Measurements from ENCODE around the gene REC8.

REC8 gene

DNA sequence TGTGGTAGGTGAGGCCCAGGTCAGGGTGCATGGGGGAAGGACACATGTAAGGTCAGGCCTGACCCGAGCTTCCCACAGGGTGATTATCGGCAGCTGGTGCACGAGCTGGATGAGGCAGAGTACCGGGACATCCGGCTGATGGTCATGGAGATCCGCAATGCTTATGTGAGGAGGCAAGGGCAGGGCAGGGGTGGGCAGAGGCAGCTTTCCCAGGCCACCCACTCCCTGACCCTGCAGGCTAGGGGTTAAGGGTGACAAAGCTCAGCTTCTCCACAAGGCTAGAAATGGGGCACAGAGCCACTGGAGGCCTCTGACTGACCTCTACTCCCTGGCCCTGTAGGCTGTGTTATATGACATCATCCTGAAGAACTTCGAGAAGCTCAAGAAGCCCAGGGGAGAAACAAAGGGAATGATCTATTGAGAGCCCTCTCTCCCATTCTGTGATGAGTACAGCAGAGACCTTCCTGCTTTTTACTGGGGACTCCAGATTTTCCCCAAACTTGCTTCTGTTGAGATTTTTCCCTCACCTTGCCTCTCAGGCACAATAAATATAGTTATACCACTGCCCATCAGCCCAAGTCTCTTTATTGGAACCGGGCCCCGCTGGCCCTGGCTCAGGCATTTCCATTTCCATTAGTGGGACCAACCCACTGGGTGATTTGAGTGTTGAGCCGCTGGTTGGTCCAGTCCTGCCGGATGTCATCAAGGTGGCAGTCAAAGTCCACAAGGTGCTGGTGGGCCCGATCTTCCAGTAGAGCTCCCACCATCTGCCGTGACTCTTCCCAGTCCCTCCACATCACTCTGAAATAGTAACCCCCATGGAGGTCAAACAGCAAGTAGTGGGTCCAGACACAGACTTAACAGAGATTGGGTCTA lies 33.2 kb upstream of the REC8 start:
- no peak for DNase-seq

DNA sequence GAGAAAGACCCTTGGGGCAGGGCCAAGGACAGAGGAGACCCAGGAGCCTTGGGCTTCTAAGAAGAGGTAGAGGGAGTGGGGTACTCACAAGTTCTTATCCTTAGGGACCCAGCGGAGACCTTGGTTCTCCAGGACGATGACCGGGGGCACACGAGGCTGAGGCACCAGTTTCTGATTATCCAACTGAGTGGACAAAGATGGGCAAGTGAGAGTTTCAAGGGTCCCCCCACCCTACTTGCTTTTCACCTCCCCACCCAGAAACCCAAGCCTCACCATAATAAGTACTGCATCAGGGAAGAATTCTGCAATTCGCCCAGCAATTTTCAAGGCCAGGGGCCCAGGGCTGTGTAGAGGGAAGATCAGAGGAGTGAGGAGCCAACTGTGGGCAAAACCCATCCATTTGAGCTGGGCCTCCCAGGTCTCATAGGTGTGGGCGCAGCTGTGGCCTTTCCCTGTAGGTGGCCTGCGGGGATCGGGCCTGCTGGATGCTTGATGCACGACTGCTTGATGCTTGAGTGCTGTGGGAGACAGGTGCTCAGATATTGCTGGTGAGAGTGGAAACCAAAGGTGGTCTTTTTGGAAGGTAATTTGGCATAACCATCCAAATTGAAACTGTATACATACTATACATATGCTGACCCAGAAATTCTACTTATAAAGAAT lies 32.5 kb upstream of the REC8 start:
- DNase-seq, result no peak

DNA sequence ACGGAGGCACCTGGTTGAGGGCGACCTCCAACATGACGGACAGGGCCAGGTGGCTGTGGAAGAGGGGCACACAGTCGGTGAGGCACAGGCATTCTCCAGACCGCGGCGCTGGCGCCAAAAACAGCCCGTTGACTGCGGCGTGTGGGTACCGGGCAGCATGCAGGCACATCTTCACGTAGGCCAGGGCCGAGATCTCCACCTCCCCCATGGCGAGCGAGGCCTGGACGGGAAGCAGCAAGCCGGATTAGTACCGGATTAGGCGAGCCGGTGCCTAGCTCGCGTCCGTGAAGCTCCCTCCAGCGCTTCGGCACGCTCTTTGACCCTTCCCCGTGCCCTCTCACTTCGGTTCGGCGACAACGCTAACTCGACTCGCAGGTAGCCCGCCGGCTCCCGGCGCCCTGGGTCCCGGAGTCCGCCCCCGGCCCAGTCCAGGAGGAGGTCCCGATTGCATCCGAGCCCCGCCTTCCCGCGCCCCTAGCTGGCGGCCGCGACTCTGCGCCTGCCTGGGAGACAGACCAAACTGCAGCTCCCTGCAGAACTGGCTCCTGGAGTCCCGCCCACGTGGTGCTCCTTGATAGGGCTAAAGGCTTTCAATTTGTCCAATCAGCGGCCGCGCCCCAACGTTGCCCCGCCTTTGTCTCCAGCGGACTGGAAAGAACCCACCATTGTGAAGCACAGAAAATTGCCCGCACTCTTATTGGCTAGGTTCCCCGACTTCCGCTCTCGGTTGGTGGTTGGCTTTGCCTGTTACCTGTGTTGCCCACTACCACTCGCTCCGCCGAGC lies 30.6 kb upstream of the REC8 start, which contains the start of gene EMC9:
Gene EMC9 (minus strand): TSS at position 495 of the 784 bp plus-strand sequence. CDS start 287 bp downstream, at position 208.
- peak; percentile 100 for DNase-seq

DNA sequence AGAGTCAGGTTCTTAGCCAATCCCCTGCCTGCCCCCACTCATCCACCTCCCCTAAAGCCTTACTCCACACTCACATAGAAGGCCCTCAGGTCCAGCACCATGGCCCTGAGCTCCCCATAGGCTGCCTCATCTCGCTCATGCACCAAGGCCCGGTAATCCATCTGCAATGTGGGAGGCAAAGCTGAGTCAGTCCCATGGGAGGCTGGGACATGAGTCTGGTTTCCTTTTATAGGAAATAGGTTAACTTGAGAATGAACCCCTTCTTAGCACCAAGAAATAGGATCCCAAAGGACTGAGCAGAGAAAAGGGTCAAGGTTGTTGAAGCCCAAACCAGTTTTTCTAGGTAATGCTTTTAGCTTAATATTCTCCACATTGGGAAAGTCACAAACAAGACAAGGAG lies 28.4 kb upstream of the REC8 start:
- no peak for DNase-seq

DNA sequence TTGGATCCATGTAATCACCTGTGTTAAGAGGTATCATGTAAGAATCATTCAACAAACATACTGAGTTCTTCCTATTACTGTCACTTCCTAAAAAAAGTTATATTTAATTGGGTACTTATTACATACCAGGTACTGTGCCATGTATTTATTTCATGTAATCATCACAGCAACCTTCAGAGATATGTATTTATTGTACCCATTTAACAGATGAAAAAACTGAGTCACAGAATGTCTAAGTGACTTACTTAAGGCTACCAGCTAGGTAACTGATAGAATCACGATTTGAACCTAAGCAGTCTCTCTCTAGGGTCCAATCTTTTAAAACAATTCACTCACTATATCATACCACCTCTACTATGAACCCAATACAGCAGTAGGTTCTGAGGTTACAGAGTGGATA lies 27.4 kb upstream of the REC8 start:
- no peak for DNase-seq

DNA sequence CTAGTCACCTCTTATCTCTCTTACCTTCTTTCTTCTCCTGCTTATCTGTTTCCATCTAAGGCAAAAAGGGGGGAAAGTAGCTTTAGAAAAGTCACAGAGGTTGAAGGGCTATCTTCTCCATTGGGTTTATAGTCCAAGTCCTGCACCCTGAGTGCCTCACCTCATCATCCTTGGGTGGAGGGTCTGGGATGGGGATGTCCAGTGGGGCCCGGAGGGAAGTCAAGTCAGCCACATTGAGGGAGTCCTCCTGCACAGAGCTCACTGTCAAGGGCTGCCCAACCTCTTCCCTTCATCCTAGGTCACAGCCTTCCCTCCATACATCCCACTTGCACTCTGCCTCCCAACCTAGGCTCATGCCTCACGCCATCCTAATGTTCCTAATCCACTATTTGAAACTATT lies 26.7 kb upstream of the REC8 start:
- no peak for DNase-seq

DNA sequence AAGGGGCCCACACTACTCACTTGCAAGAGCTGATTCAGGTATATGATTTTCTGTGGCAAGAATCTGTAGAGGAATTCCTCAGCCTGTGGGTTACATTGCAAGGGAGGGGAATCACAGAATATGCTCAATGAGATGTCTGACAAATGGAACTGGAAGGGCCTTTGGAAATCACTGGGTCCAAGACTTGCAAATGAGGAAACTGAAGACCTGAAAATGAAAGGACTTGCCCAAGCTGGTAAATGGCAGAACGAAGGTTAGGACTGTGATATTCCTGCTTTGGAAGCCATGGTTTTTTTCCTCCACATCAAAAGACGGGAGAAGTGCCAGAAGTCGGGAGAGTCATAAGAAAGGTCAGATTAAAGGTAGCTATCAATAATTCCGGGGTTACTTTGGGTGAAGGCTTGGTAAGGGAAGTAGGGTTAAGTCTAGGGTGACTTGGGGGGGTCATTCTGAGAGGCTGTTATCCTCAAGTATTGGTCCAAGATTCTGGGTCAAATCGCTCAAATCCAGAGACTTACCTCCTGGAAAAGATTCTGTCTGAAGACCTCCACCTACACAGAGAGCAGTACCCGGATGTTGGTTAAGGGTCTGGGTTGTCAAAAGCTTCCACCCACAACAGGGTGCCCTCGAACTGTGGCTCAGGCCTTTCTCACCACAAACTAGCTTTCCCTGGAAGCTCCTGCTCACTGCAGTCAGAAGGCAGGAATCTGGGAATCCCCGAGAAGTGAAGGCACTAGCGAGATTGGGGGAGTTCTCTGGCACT lies 26.0 kb upstream of the REC8 start:
- no peak for DNase-seq

DNA sequence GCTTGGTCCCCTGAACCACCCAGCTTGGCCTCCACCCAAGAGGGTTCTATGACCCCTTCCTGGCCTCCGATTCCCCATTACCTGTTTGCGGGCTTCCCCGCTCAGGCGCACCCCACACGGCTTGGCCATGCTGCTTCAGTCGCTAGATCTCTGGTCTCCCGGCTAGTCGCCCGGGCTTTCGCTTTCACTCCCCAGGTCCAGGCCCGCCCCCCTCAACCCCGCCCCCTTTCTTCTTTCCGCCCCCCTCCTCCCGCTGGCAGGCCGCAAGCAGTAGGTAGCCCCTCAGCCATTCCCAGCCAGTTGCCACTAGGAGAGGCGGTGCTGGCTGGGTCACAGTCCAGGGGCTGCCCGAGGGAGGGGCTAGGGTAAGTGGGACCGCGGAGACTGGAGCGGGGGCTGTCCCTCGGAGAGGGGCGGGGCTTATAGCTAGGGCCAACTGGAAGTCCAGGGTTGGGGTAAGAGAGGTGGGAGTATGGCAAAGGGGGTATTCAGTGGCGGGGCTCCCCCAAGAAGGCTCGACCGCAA lies 25.4 kb upstream of the REC8 start, which contains the start of gene PSME2:
Gene PSME2 (minus strand): TSS at position 158 of the 525 bp plus-strand sequence. CDS start 29 bp downstream, at position 129.
- peak; percentile 73 to 78 for DNase-seq

DNA sequence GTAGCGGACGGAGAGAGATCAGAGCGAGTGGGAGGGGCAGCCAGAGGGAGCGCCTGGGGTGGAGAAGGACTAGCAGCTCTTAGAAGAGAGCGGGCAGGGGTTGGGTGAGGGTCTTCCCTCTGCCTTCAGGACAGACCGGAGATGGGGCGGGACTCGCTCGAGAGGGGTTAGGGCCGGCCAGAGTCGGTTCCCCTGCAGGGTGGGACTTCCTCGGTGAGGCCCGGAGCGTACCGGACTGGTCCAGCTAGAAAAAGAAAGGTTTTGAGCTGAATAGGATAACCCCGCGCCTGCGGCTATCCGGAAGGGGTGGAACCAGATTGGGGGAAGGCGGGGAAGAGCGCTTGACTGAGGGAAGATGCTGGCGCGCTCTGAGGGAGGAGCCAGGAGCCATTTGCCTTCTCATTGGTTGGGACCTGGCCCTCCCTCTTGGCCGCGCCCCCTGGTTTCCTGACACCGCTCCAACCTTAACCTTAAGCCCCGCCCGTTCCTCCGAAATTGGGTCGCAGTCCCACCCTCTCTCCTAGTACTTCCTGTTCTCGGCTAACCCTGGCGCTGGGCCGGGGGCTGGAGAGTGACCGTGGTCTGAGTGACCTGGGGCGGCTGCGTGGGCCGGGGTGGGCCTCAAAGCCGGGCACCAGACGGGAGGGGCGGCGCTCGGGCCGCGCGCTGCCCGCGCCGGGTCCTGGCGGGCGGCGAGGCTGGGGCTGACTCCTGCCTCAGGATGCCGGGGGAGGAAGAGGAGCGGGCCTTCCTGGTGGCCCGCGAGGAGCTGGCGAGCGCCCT lies 24.7 kb upstream of the REC8 start, which contains the start of gene RNF31:
Gene RNF31 (plus strand): TSS at position 521 of the 783 bp plus-strand sequence. CDS start 201 bp downstream, at position 722.
- peak; percentile 97 to 98 for DNase-seq

DNA sequence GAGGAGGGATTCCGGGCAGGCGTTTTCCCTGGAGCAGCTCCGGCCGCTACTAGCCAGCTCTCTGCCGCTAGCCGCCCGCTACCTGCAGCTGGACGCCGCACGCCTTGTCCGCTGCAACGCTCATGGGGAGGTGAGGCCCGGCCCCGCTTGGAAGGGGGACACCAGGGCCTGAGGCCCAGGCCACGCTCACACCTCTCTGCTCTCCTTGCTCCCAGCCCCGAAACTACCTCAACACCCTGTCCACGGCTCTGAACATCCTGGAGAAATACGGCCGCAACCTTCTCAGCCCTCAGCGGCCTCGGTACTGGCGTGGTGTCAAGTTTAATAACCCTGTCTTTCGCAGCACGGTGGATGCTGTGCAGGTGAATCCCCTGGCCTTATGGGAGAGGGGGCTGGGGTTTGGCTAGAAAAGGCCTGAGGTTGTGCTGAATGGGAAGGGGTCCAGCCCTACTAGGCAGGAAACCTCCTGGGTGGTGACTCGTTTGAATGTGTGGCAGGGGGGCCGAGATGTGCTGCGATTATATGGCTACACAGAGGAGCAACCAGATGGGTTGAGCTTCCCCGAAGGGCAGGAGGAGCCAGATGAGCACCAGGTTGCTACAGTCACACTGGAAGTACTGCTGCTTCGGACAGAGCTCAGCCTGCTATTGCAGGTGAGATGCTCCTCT lies 24.0 kb upstream of the REC8 start:
- no peak for DNase-seq

DNA sequence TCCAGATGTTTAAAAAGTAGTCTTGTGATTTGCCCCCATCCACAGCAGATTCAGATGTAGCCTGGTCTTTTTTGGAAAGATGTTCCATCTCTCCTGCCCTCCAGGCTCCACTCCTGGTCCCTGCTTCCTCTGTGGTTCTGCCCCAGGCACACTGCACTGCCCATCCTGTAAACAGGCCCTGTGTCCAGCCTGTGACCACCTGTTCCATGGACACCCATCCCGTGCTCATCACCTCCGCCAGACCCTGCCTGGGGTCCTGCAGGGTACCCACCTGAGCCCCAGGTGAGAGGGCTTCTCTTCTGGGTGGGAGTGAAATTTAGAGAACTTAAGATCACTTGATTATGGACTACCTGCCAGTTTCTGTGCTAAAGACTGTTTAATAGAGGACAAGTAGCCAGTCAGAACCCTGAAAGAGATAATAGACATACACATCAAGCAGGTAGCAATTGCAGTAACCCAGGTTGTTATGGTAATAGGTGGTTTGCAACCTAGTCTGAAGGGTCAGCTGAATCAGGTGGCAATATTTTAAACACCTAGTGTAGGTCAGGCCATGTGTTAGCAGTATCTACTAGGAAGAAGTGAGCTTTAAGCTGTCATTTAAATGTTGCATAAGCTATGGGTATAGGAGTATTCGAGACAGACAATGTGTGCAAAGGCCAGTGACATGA lies 22.4 kb upstream of the REC8 start:
- no peak for DNase-seq

DNA sequence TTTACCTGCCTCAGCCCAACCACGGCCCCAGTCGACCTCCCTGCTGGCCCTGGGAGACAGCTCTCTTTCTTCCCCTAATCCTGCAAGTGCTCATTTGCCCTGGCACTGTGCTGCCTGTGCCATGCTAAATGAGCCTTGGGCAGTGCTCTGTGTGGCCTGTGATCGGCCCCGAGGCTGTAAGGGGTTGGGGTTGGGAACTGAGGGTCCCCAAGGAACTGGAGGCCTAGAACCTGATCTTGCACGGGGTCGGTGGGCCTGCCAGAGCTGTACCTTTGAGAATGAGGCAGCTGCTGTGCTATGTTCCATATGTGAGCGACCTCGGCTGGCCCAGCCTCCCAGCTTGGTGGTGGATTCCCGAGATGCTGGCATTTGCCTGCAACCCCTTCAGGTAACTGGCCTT lies 21.8 kb upstream of the REC8 start:
- no peak for DNase-seq

DNA sequence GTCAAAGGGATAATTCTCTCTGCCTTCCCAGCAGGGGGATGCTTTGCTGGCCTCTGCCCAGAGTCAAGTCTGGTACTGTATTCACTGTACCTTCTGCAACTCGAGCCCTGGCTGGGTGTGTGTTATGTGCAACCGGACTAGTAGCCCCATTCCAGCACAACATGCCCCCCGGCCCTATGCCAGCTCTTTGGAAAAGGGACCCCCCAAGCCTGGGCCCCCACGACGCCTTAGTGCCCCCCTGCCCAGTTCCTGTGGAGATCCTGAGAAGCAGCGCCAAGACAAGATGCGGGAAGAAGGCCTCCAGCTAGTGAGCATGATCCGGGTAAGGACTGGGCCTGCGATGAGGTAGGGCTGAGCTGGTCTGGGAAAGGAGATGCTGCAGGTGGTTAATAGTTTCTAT lies 21.3 kb upstream of the REC8 start:
- DNase-seq, result no peak

DNA sequence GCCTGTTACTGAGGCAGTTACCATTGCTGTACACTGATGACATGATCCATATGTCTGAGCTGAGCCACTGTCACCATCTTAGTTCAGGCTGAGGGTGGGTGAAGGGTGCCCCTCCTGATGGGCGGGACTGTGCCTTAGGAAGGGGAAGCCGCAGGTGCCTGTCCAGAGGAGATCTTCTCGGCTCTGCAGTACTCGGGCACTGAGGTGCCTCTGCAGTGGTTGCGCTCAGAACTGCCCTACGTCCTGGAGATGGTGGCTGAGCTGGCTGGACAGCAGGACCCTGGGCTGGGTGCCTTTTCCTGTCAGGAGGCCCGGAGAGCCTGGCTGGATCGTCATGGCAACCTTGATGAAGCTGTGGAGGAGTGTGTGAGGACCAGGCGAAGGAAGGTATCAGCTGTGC lies 20.9 kb upstream of the REC8 start:
- no peak for DNase-seq

DNA sequence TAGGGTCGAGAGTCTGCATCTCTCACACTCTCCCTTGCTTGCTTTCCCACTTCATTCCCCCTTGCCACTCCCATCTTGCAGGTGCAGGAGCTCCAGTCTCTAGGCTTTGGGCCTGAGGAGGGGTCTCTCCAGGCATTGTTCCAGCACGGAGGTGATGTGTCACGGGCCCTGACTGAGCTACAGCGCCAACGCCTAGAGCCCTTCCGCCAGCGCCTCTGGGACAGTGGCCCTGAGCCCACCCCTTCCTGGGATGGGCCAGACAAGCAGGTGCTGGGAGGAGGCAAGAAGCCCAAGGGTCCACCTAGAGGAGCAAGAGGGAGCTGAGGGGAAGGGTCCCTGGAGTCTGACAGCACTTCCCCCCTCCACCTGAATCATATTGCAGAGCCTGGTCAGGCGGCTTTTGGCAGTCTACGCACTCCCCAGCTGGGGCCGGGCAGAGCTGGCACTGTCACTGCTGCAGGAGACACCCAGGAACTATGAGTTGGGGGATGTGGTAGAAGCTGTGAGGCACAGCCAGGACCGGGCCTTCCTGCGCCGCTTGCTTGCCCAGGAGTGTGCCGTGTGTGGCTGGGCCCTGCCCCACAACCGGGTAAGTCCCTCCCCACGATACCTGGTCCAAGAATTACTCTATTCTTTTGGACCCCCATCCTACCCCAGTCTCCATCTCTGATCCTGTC lies 20.3 kb upstream of the REC8 start:
- DNase-seq, result no peak

DNA sequence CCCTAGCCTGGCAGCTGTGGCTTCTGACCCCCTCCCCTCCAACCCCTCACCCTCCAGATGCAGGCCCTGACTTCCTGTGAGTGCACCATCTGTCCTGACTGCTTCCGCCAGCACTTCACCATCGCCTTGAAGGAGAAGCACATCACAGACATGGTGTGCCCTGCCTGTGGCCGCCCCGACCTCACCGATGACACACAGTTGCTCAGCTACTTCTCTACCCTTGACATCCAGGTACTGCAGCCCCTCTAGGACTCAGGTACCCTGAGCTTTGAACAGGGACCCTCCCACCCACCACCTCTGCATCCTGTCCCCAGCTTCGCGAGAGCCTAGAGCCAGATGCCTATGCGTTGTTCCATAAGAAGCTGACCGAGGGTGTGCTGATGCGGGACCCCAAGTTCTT lies 16.8 kb upstream of the REC8 start:
- DNase-seq, result no peak

DNA sequence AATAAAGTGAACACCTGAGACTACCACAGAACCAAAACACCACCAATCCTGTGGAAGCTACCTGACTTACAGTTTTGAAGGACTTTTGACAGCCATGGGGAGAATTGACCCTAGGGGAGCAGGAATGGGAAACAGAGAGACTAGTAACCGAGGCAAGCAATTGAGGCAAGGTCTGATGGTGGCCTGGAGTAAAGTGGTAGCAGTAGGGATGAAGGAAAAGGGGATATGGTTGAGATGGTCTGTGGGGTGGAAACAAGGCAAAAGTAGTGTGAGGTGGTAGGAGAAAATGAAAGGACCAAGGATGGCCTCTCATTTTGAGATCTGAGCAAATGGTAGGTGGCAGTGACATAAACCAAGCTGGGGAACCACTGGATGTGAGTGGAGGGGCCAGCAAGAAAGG lies 15.0 kb upstream of the REC8 start:
- DNase-seq, result no peak

DNA sequence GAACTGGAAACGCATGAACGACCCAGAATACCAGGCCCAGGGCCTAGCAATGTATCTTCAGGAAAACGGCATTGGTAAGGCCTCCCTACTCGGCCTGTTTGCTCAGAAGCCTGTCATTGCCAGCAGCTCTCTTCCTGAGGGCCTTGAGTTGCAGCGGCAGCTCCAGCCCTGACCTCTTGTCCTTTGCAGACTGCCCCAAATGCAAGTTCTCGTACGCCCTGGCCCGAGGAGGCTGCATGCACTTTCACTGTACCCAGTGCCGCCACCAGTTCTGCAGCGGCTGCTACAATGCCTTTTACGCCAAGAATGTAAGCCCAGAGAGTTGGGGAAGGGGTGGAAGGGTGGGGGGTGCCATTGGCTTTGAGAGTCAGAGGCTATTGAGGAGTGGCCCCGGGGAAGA lies 14.5 kb upstream of the REC8 start:
- DNase-seq, result no peak

DNA sequence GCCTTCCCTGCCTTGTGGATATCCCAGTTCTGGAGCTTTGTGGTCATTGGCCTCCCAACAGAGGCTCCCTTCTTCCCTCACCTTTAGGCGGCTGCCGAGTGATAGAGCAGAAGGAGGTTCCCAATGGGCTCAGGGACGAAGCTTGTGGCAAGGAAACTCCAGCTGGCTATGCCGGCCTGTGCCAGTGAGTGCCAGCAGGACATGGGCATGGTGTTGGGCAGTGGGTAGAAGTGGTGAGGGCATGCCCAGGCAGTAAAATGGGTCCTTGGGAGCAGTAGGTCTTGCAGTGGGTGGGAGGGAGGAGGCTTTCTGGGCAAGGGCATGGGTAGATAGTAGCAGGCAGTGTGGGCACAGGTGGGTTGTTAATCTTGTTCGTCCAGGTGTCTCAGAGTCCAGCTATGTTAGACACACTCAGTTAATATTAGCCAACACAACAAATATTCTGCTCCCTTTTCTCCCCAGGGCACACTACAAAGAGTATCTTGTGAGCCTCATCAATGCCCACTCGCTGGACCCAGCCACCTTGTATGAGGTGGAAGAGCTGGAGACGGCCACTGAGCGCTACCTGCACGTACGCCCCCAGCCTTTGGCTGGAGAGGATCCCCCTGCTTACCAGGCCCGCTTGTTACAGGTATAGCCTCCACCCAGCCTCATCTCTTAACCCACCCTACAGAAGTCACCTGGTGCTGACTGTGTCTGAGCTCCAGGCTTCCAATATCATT lies 11.9 kb upstream of the REC8 start:
- no peak for DNase-seq

Measured in activated CD4-positive, alpha-beta T cell treated with anti-CD3 and anti-CD28 coated beads, Interleukin-2, amount 50 U/mL, for 4 hours (primary cell).